Muscle layer of colon (tissue), 2 donors: ENCODE results near the gene THAP4.

ENCODE experiments used
- H3K27ac ChIP-seq: one replicate; pipeline ENCODE4 v1.7.0; 2013; ENCODE audit warnings: low read depth, mild to moderate bottlenecking, low read length, moderate library complexity
- H3K27me3 ChIP-seq, 2 donors: one replicate each; pipeline ENCODE4 v1.7.0; 2013; ENCODE audit warnings: low read length in 2 of 2, mild to moderate bottlenecking in 2 of 2; ENCODE audit not compliant: insufficient read depth in 2 of 2, control insufficient read depth in 1 of 2
- H3K36me3 ChIP-seq: one replicate; pipeline ENCODE4 v1.7.0; 2013; ENCODE audit warnings: mild to moderate bottlenecking, low read length; ENCODE audit not compliant: insufficient read depth
- H3K4me1 ChIP-seq: one replicate; pipeline ENCODE4 v1.7.0; 2013; ENCODE audit warnings: mild to moderate bottlenecking, low read length; ENCODE audit not compliant: insufficient read depth
- H3K4me3 ChIP-seq, 2 donors: one replicate each; pipeline ENCODE4 v1.7.0; 2013; ENCODE audit warnings: low read length in 2 of 2, low read depth in 1 of 2, mild to moderate bottlenecking in 1 of 2, moderate library complexity in 1 of 2
- H3K9ac ChIP-seq: one replicate; pipeline ENCODE4 v1.7.0; 2013; ENCODE audit warnings: low read length
- H3K9me3 ChIP-seq: one replicate; pipeline ENCODE4 v1.7.0; 2013; ENCODE audit warnings: mild to moderate bottlenecking, low read length
- donor health status: abdominal sarcoma.
- donor health status: Adenocarcinoma of cecum.

THAP4 gene

DNA sequence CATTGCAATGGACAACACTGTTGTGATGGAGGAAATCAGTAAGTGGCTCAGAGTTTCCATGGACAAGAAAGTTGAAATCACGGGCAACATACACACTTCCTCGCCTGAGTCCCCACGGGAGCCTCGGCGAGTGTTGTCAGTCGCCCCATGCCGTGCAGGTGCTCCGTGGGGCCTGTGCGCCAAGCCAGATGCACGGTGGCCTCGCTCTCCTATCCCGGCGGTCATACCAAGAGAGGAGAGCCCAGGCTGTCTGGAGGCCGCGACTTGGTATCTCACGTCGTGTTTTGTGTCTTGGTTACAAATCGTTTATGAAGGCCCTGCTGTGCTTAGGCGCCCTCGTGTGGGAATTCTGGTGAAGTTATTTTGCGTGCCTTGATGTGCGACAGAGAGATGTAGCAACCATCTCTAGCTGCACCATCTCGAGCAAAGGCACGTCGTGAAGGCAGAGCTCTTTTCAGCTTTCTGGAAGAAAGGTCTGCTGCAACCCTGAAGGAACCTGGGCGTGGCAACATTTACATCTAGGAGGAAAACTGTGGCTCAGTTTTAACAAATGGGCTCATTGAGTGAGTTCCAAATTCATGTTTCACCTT, 22.3 kb upstream of the THAP4 start:
- H3K36me3 ChIP-seq = peaks cover 63% of the 10 kb centered on the region
- H3K4me3 ChIP-seq = no peak overlapping the region
- H3K4me1 ChIP-seq = no peaks in the 10 kb centered on the region
- H3K9me3 ChIP-seq = no peaks in the 10 kb centered on the region
- H3K27ac ChIP-seq = peak overlapping the region; percentile 38
- H3K27me3 ChIP-seq = no peaks in the 10 kb centered on the region
- no peak overlapping the region for H3K9ac ChIP-seq

DNA sequence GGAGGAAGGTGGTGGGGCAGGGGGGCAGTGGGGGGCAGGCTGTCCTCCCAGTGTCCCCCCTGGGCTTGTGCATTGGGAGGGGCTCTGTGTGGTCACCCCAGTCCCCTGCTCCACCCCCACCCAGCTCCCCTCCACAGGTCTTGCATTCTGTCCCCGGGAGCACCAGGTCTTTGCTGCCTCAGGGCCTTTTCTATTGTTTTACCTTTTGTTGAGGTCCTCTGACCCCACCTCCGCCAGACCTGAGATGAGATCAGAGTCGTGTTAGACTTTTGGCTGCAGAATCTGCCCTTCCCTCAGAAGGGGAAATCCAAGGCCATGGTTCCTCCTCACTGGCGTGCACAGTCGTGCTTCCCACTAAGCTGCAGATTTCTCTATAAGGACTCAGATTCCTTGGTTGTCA, 21.3 kb upstream of the THAP4 start:
- Histone ChIP-seq H3K4me3 (no peak overlapping the region), H3K9me3 (no peaks in the 10 kb centered on the region), H3K36me3 (peaks cover 66% of the 10 kb centered on the region), H3K9ac (no peak overlapping the region), H3K4me1 (no peaks in the 10 kb centered on the region), H3K27ac (no peak overlapping the region), H3K27me3 (no peaks in the 10 kb centered on the region)

GRCh38 chr2:241657786-241658254, 20.9 kb upstream of the THAP4 start:
- H3K4me1 ChIP-seq = no peaks in the 10 kb centered on the region
- H3K9me3 ChIP-seq = no peaks in the 10 kb centered on the region
- no peak overlapping the region for H3K4me3 ChIP-seq
- peaks cover 70% of the 10 kb centered on the region for H3K36me3 ChIP-seq
- no peak overlapping the region for H3K27ac ChIP-seq
- no peaks in the 10 kb centered on the region for H3K27me3 ChIP-seq
- H3K9ac ChIP-seq = no peak overlapping the region

- no peaks in the 10 kb centered on the region for H3K27me3 ChIP-seq
- no peaks in the 10 kb centered on the region for H3K9me3 ChIP-seq
- peaks cover 64% of the 10 kb centered on the region for H3K36me3 ChIP-seq
- H3K9ac ChIP-seq = no peak overlapping the region
- no peak overlapping the region for H3K27ac ChIP-seq
- H3K4me3 ChIP-seq = no peak overlapping the region
- no peaks in the 10 kb centered on the region for H3K4me1 ChIP-seq
Observed at GRCh38 chr2:241656190-241656741, 19.3 kb upstream of the THAP4 start.

DNA sequence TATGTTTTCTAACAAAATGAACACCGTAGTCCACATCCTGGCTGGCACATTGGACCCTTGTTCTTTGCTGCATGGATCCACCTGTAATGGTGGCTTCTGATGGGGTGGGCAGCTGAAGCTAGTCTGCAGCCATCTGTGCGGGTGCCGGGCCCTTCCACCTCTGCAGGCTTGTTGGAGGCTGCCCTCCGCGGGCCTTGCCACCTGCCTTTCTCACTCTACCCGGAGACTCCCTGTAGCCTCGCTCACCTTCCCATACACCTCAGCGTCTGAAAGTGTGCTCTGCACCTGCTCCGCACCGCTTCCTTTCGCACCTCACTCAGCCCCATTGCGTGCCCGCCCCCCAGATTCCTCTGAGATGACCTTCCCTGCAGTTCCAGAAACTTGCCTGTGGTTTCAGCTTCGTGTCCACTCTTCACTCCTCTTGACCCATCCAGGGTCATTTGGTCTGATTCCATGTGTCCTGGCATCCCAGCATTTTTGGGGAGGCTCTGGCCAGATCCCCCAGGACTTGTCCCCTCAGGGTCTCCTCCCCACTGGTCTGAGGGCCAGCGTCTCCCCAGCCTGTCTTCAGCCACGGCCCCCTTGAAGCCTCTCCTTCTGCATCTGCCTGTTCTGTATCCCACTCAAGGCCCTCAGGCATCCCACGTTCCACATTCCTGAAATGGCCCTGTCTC, 18.7 kb upstream of the THAP4 start:
- Histone ChIP-seq H3K9ac (no peak overlapping the region), H3K36me3 (peaks cover 58% of the 10 kb centered on the region), H3K9me3 (no peaks in the 10 kb centered on the region), H3K27ac (no peak overlapping the region), H3K4me3 (no peak overlapping the region), H3K27me3 (no peaks in the 10 kb centered on the region), H3K4me1 (no peaks in the 10 kb centered on the region)

GRCh38 chr2:241654551-241654950, 17.6 kb upstream of the THAP4 start:
- Histone ChIP-seq H3K27ac (no peak overlapping the region), H3K9me3 (no peaks in the 10 kb centered on the region), H3K36me3 (peaks cover 51% of the 10 kb centered on the region), H3K27me3 (no peaks in the 10 kb centered on the region), H3K9ac (no peak overlapping the region), H3K4me3 (no peak overlapping the region), H3K4me1 (no peaks in the 10 kb centered on the region)

DNA sequence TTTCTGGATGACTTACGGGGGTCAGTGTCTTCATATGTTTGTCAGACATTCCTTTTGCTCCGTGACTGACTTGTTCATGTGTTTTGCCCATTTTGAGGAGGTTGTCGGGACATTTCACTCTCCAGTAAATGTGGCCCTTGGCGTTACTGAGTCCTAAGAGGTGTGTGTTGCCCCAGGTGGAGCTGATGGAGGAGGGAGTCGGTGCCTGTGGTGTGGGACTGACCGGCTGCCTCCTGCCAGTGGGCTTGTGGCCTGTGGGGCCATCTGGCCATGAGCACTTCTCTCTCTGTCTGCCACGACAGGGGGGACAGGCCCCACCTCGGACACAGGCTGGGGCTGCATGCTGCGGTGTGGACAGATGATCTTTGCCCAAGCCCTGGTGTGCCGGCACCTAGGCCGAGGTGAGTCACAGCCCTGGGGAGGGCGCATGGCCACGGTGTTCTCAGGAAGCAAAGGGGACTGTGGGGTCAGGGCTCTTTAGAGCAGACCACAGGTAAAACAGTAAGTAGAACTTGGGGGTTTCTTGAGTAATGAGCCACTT, 16.3 kb upstream of the THAP4 start:
- H3K4me3 ChIP-seq = no peak overlapping the region
- H3K27me3 ChIP-seq = no peaks in the 10 kb centered on the region
- peaks cover 42% of the 10 kb centered on the region for H3K36me3 ChIP-seq
- peaks cover 5% of the 10 kb centered on the region for H3K4me1 ChIP-seq
- H3K9me3 ChIP-seq = no peaks in the 10 kb centered on the region
- no peak overlapping the region for H3K27ac ChIP-seq
- no peak overlapping the region for H3K9ac ChIP-seq

GRCh38 chr2:241652722-241653121, 15.8 kb upstream of the THAP4 start:
- Histone ChIP-seq H3K9me3 (no peaks in the 10 kb centered on the region), H3K36me3 (peaks cover 38% of the 10 kb centered on the region), H3K4me1 (peaks cover 5% of the 10 kb centered on the region), H3K9ac (no peak overlapping the region), H3K4me3 (no peak overlapping the region), H3K27ac (no peak overlapping the region), H3K27me3 (no peaks in the 10 kb centered on the region)

DNA sequence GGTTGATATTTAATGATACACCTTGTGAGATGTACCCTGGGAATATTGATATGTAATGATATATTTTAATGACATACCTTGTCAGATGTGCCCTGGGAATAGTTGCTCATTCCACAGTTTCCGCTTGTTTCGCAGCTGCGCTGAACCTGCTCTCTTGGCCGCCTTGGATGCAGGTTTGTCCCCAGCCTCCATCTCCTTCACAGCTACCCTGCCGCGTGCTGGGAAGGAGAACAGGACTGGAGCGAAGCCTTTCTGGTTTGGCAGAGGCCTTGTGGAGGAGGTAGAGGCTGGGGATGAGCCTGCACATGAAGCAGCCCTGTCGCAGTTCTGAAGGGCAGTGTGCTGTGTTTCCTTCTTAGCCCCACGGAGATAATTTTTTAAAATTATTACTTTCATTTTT, 15.2 kb upstream of the THAP4 start:
- Histone ChIP-seq H3K27me3 (no peaks in the 10 kb centered on the region), H3K9ac (no peak overlapping the region), H3K4me3 (no peak overlapping the region), H3K4me1 (peaks cover 10% of the 10 kb centered on the region), H3K36me3 (peaks cover 36% of the 10 kb centered on the region), H3K27ac (no peak overlapping the region), H3K9me3 (no peaks in the 10 kb centered on the region)

GRCh38 chr2:241649927-241650326, 13.0 kb upstream of the THAP4 start:
- Histone ChIP-seq H3K36me3 (peaks cover 18% of the 10 kb centered on the region), H3K27me3 (no peaks in the 10 kb centered on the region), H3K9me3 (no peaks in the 10 kb centered on the region), H3K27ac (no peak overlapping the region), H3K4me3 (no peak overlapping the region), H3K9ac (no peak overlapping the region), H3K4me1 (peaks cover 11% of the 10 kb centered on the region)

DNA sequence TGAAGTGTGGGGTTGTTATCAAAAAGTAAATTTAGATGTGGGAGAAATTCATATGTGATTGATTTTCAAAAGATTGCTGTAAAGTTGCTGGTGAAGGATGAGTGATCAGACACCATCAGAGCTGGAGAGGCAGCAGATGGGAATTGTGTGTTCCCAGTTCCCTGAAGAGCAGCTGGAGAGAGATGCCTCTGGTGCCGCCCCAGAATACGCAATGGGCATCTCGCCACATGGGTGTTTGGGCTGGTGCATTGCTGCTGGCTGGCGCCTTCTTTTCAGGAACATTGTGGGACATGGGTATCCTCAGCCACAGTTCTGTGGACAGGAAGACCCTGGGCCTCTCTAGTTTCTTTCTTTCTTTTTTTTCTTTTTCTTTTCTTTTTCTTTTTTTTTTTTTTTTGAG, 12.4 kb upstream of the THAP4 start:
- Histone ChIP-seq H3K4me3 (no peak overlapping the region), H3K27ac (no peak overlapping the region), H3K27me3 (no peaks in the 10 kb centered on the region), H3K36me3 (peaks cover 12% of the 10 kb centered on the region), H3K4me1 (peaks cover 11% of the 10 kb centered on the region), H3K9me3 (no peaks in the 10 kb centered on the region), H3K9ac (no peak overlapping the region)
